Endothelial cell of umbilical vein (primary cell): Measurements from ENCODE around the gene REEP3. TPM values are rescaled to one million over a fixed set of nuclear protein-coding genes. Genes with fewer than 3 reads are reported as not detected.

ENCODE experiments used
- BruUV-seq: library from RNA; stranded (reverse); fragments of 400-500 nt; replicated peaks from 2 replicates; lab custom pipeline; 2021; lab: Mats Ljungman, UMichigan
- CTCF ChIA-PET: fragments of 300-600, 350-600 bp; sonication (Branson Sonifier 250); formaldehyde crosslinking; loops from one replicate; lab custom pipeline; 2021; ENCODE audit warnings: antibody characterized with exemption, inconsistent platforms; lab: Charles Lee
- POLR2A ChIA-PET: fragments of 300-600, 350-600 bp; sonication (Branson Sonifier 250); formaldehyde crosslinking; loops from one replicate; lab custom pipeline; 2021; ENCODE audit warnings: antibody characterized with exemption, inconsistent platforms; lab: Charles Lee
- DNase-seq: peaks from one replicate; pipeline ENCODE4 v3.0.0-alpha.2; 2011; ENCODE audit warnings: low read depth, low spot score
- FAIRE-seq: peaks from 2 replicates; lab custom pipeline; 2011; peaks lifted over from hg19 to GRCh38; lab: Jason Lieb, UNC
- H2AFZ ChIP-seq: 2 replicates; pipeline ENCODE4 v1.6.0; 2012; ENCODE audit warnings: low read depth, low read length, control low read depth, inconsistent platforms
- H3K27ac ChIP-seq: 2 replicates; pipeline ENCODE4 v1.5.1; 2011; ENCODE audit warnings: low read depth, mild to moderate bottlenecking, control low read depth, low read length, moderate library complexity; ENCODE audit not compliant: insufficient read depth
- H3K27me3 ChIP-seq, 2 experiments: 2 replicates each; pipeline versions ENCODE4 v1.6.0 to v1.6.1; 2011; ENCODE audit warnings: low read length in 2 of 2, mixed read lengths in 1 of 2; ENCODE audit not compliant: control insufficient read depth in 2 of 2, insufficient read depth in 2 of 2
- H3K36me3 ChIP-seq, 2 experiments: 2 replicates in 1 of 2; 3 replicates in 1 of 2; pipeline ENCODE4 v1.5.1; 2011; ENCODE audit warnings: low read length in 2 of 2, mild to moderate bottlenecking in 1 of 2, moderate library complexity in 1 of 2; ENCODE audit not compliant: control insufficient read depth in 2 of 2, insufficient read depth in 2 of 2; ENCODE audit errors: extremely low read depth in 1 of 2
- H3K4me1 ChIP-seq: 3 replicates; pipeline ENCODE4 v1.5.1; 2011; ENCODE audit warnings: mild to moderate bottlenecking, low read length; ENCODE audit not compliant: control insufficient read depth, insufficient read depth; ENCODE audit errors: extremely low read depth
- H3K4me2 ChIP-seq: 2 replicates; pipeline ENCODE4 v1.6.1; 2011; ENCODE audit warnings: low read length, control low read depth, mixed read lengths; ENCODE audit not compliant: insufficient read depth
- H3K4me3 ChIP-seq, 3 experiments: fragments of 200-600 bp in 1 of 3; sonication (generic), shearing (Covaris generic) in 1 of 3; replicated peaks in 1 of 3; 2 replicates each; pipeline ENCODE4 v1.5.1; 2011 to 2016; ENCODE audit warnings: control low read depth in 3 of 3, low read length in 3 of 3, mild to moderate bottlenecking in 2 of 3, inconsistent platforms in 1 of 3, low read depth in 1 of 3, moderate library complexity in 1 of 3; ENCODE audit not compliant: insufficient read depth in 1 of 3
- H3K79me2 ChIP-seq: 2 replicates; pipeline ENCODE4 v1.6.0; 2012; ENCODE audit warnings: low read length, inconsistent platforms; ENCODE audit not compliant: control insufficient read depth, insufficient read depth
- H3K9ac ChIP-seq: replicated peaks from 2 replicates; pipeline ENCODE3; 2011; ENCODE audit warnings: low read length, control low read depth; ENCODE audit not compliant: insufficient read depth; ENCODE audit errors: extremely low read depth
- H3K9me1 ChIP-seq: replicated peaks from 3 replicates; pipeline ENCODE4 v1.6.0; 2011; ENCODE audit warnings: mild to moderate bottlenecking, low read length; ENCODE audit not compliant: control insufficient read depth, insufficient read depth; ENCODE audit errors: extremely low read depth
- H3K9me3 ChIP-seq: replicated peaks from 2 replicates; pipeline ENCODE4 v1.5.1; 2012; ENCODE audit warnings: low read length, inconsistent platforms; ENCODE audit not compliant: control insufficient read depth, insufficient read depth
- H4K20me1 ChIP-seq: replicated peaks from 2 replicates; pipeline ENCODE3; 2011; ENCODE audit warnings: mild to moderate bottlenecking, low read length; ENCODE audit not compliant: control insufficient read depth, insufficient read depth; ENCODE audit errors: extremely low read depth
- CTCF ChIP-seq, 2 donors: IDR thresholded peaks; 1 replicate in 1 of 2; 2 replicates in 1 of 2; pipeline ENCODE4 v1.5.1; 2011; ENCODE audit warnings: low read length in 2 of 2, mild to moderate bottlenecking in 2 of 2, moderate library complexity in 2 of 2, control low read depth in 1 of 2, inconsistent platforms in 1 of 2, low read depth in 1 of 2; ENCODE audit not compliant: insufficient read depth in 1 of 2; ENCODE audit errors: extremely low read depth in 1 of 2
- EZH2 ChIP-seq: IDR thresholded peaks from 2 replicates; pipeline ENCODE4 v1.6.1; 2012; ENCODE audit warnings: borderline replicate concordance, low read depth, mild to moderate bottlenecking, moderate library complexity, low read length, inconsistent platforms; ENCODE audit not compliant: severe bottlenecking
- FOS ChIP-seq: IDR thresholded peaks from 2 replicates; pipeline ENCODE4 v1.6.1; 2011; ENCODE audit warnings: mild to moderate bottlenecking, low read length, moderate library complexity, borderline replicate concordance; ENCODE audit not compliant: insufficient read depth
- GATA2 ChIP-seq: IDR thresholded peaks from 2 replicates; pipeline ENCODE4 v1.7.0; 2011; ENCODE audit warnings: low read depth, mild to moderate bottlenecking, moderate library complexity, mixed read lengths, low read length; ENCODE audit not compliant: insufficient read length, insufficient read depth
- JUN ChIP-seq: IDR thresholded peaks from 2 replicates; pipeline ENCODE4 v1.6.1; 2011; ENCODE audit warnings: borderline replicate concordance, low read depth; ENCODE audit not compliant: insufficient read length, insufficient read depth
- MAX ChIP-seq: IDR thresholded peaks from 2 replicates; pipeline ENCODE4 v1.6.1; 2011; ENCODE audit not compliant: insufficient read depth, insufficient read length
- MYC ChIP-seq: IDR thresholded peaks from one replicate; pipeline ENCODE4 v1.6.1; 2011; ENCODE audit warnings: mild to moderate bottlenecking, low read depth, low read length
- POLR2A ChIP-seq: IDR thresholded peaks from 2 replicates; pipeline ENCODE4 v1.6.1; 2012; ENCODE audit warnings: low read depth, mild to moderate bottlenecking, control low read depth, low read length
- POLR2AphosphoS5 ChIP-seq: IDR thresholded peaks from 2 replicates; pipeline ENCODE4 v1.6.1; 2012; ENCODE audit warnings: low read depth, mild to moderate bottlenecking, control low read depth, low read length, moderate library complexity; ENCODE audit not compliant: insufficient read depth
- dilution Hi-C: fragments of 300-500 bp; cut with MboI; formaldehyde crosslinking; loops from one replicate; pipeline ENCODE4 v1.15.0; 2019; ENCODE audit warnings: low sequenced_read_pairs; ENCODE audit not compliant: extremely low pct_ligation_motif_present
- intact Hi-C: fragments of 100-400 bp; cut with micrococcal nuclease; formaldehyde crosslinking; loops from one replicate; pipeline ENCODE4 v1.10.0; 2022
- polyA plus RNA-seq, 4 experiments: library from polyadenylated mRNA; depleted of rRNA in 3 of 4; stranded (reverse) in 3 of 4; unstranded in 1 of 4; fragments of >200 nt; gene quantifications; 2 replicates each; pipeline versions ENCODE4 v1.2.1 to v1.2.3, GENCODE V29; 2011 to 2012; ENCODE audit warnings: missing spikeins in 1 of 4
- total RNA-seq: library from RNA; stranded (reverse); gene quantifications from 2 replicates; pipeline ENCODE4 v1.2.3, GENCODE V29; 2021

Gene REEP3
- total and polyA plus RNA-seq, 2 donors (not counting 3 experiments of a cell fraction or from before 2014, with no cell fraction given): 12.3 to 48.3 TPM

- DNase-seq (no peak), FAIRE-seq (no peak)
- Histone ChIP-seq H3K4me2 (no peak overlapping the region), H3K4me1 (no peaks in the 10 kb centered on the region), H4K20me1 (peaks cover 2% of the 10 kb centered on the region), H3K36me3 (no peaks in the 10 kb centered on the region), H3K9ac (no peak overlapping the region), H3K9me3 (no peaks in the 10 kb centered on the region), H3K27ac (no peak overlapping the region), H3K79me2 (peaks cover 62% of the 10 kb centered on the region), H3K4me3 (no peak overlapping the region), H3K9me1 (no peaks in the 10 kb centered on the region), H3K27me3 (no peaks in the 10 kb centered on the region), H2AFZ (no peak overlapping the region)
- intact Hi-C loops (no loop called here), dilution Hi-C loops (no loop called here)
- POLR2A ChIA-PET: interaction anchor here (0.9 kb wide), 1 partner anchor 12 kb away, joined by 4 read pairs; no protein-coding TSS in a partner anchor
- CTCF ChIA-PET: interaction anchor here (0.7 to 1.0 kb wide), 3 partner anchors 12 to 336 kb away, joined by 3 read pairs; no protein-coding TSS in a partner anchor
- TF ChIP-seq CTCF (IDR thresholded peaks at IDR 0.05; ENCODE audit: extremely low read depth in 1 of 2, insufficient read depth in 1 of 2, low read depth in 1 of 2, low read length in 2 of 2) (no peak), POLR2A (no peak)
- BruUV-seq: no TSS peak
Observed at GRCh38 chr10:63502832-63503231, 18.4 kb upstream of the REEP3 start.

GRCh38 chr10:63503395-63503794 lies 17.8 kb upstream of the REEP3 start:
- Histone ChIP-seq H3K9me3 (no peaks in the 10 kb centered on the region), H4K20me1 (peaks cover 2% of the 10 kb centered on the region), H3K4me1 (no peaks in the 10 kb centered on the region), H3K27me3 (no peaks in the 10 kb centered on the region), H3K9ac (no peak overlapping the region), H3K79me2 (peaks cover 62% of the 10 kb centered on the region), H3K4me2 (no peak overlapping the region), H2AFZ (no peak overlapping the region), H3K4me3 (no peak overlapping the region), H3K27ac (no peak overlapping the region), H3K36me3 (no peaks in the 10 kb centered on the region), H3K9me1 (no peaks in the 10 kb centered on the region)
- no TSS peak for BruUV-seq
- intact Hi-C loops (no loop called here), dilution Hi-C loops (no loop called here)
- FAIRE-seq (no peak), DNase-seq (no peak)
- POLR2A ChIA-PET: no interaction called here
- CTCF ChIA-PET: interaction anchor here (0.9 to 1.6 kb wide), 3 partner anchors 11 to 337 kb away, joined by 3 to 5 read pairs (median 3); no protein-coding TSS in a partner anchor
- no peak for TF ChIP-seq EZH2
- no peak for TF ChIP-seq MYC
- no peak for TF ChIP-seq FOS
- TF ChIP-seq MAX: no peak
- no peak for TF ChIP-seq JUN
- TF ChIP-seq POLR2AphosphoS5: no peak
- TF ChIP-seq GATA2: no peak
- no peak for TF ChIP-seq POLR2A
- TF ChIP-seq CTCF (IDR thresholded peaks at IDR 0.05; ENCODE audit: extremely low read depth in 1 of 2, insufficient read depth in 1 of 2, low read depth in 1 of 2, low read length in 2 of 2): no peak
